ENCODE measurements around the gene CXCR6.

CXCR6 gene

GRCh38 chr3:45976191-45977091, 33.2 kb downstream of the CXCR6 start:
- ChIA-PET CTCF (interaction anchor here (0.6 to 1.4 kb wide), 4 partner anchors 37 to 1760 kb away, joined by 3 to 8 read pairs (median 3); no protein-coding TSS in a partner anchor), POLR2A (no interaction called here)
- TF ChIP-seq PRDM2 (tag by site-specific recombination; IDR thresholded peaks at IDR 0.05; ENCODE audit: borderline replicate concordance): no peak
- TF ChIP-seq ZNF350 (tag by site-specific recombination; IDR thresholded peaks at IDR 0.05): no peak
- TF ChIP-seq ZNF394 (tag by site-specific recombination; IDR thresholded peaks at IDR 0.05; ENCODE audit: borderline replicate concordance): no peak
- no peak for TF ChIP-seq SP2 (tag by site-specific recombination; IDR thresholded peaks at IDR 0.05)
- TF ChIP-seq TCF7L2 (IDR thresholded peaks at IDR 0.05; ENCODE audit: borderline replicate concordance, low read depth, low read length): no peak
- TF ChIP-seq ZSCAN4 (tag by site-specific recombination; IDR thresholded peaks at IDR 0.05): no peak
- TF ChIP-seq ZNF600 (tag by site-specific recombination; IDR thresholded peaks at IDR 0.05): no peak
- no peak for TF ChIP-seq ZNF423 (tag by site-specific recombination; IDR thresholded peaks at IDR 0.05)
- TF ChIP-seq ZNF560 (tag by site-specific recombination; IDR thresholded peaks at IDR 0.05; ENCODE audit: borderline replicate concordance): no peak
- no peak for TF ChIP-seq ZNF433 (tag by site-specific recombination; IDR thresholded peaks at IDR 0.05; ENCODE audit: low read depth)
- TF ChIP-seq WT1 (tag by site-specific recombination; IDR thresholded peaks at IDR 0.05): no peak
- no peak for TF ChIP-seq ZNF274 (IDR thresholded peaks at IDR 0.05; ENCODE audit: low read length)
- TF ChIP-seq ZNF274 (tag by site-specific recombination; IDR thresholded peaks at IDR 0.05; ENCODE audit: borderline replicate concordance): no peak
- no peak for TF ChIP-seq PRDM1 (tag by site-specific recombination; IDR thresholded peaks at IDR 0.05)
- TF ChIP-seq HOXA7 (CRISPR knock-in tag; IDR thresholded peaks at IDR 0.05; ENCODE audit: borderline replicate concordance): no peak
- no peak for TF ChIP-seq ZBTB21 (tag by site-specific recombination; IDR thresholded peaks at IDR 0.05)
- Histone ChIP-seq H3K9me3 (ENCODE audit: control insufficient read depth, insufficient read depth, low read depth, low read length) (no peaks in the 10 kb centered on the region), H3K36me3 (ENCODE audit: control insufficient read depth in 2 of 2, insufficient read depth in 1 of 2, low read length in 2 of 2) (peaks cover 10 to 80% of the 10 kb centered on the region in 2 experiments), H3K4me3 (ENCODE audit: low read depth, low read length) (no peak overlapping the region), H3K4me1 (ENCODE audit: control insufficient read depth, insufficient read depth, low read length) (no peaks in the 10 kb centered on the region), H3K27ac (ENCODE audit: extremely low read depth, low read depth, low read length) (no peak overlapping the region)

- CTCF ChIA-PET: interaction anchor here (0.5 to 1.2 kb wide), 3 partner anchors 30 to 1689 kb away, joined by 3 to 8 read pairs (median 3); no protein-coding TSS in a partner anchor
- no peak for TF ChIP-seq ZNF169 (tag by site-specific recombination; IDR thresholded peaks at IDR 0.05)
- TF ChIP-seq ZNF488 (tag by site-specific recombination; IDR thresholded peaks at IDR 0.05): no peak
- no peak for TF ChIP-seq YY1 (tag by site-specific recombination; IDR thresholded peaks at IDR 0.05)
- no peak for TF ChIP-seq SP7 (tag by site-specific recombination; IDR thresholded peaks at IDR 0.05)
- TF ChIP-seq ZNF48 (tag by site-specific recombination; IDR thresholded peaks at IDR 0.05): no peak
- TF ChIP-seq ZBTB21 (tag by site-specific recombination; IDR thresholded peaks at IDR 0.05): no peak
- no peak for TF ChIP-seq ZNF501 (tag by site-specific recombination; IDR thresholded peaks at IDR 0.05)
Measured at GRCh38 chr3:45978006-45978761, 34.9 kb downstream of the CXCR6 start.

More at GRCh38 chr3:45978006-45978761, 34.9 kb downstream of the CXCR6 start:
- Histone ChIP-seq H3K4me1 (ENCODE audit: control insufficient read depth, insufficient read depth, low read length) (no peaks in the 10 kb centered on the region), H3K4me3 (ENCODE audit: low read depth, low read length) (no peak overlapping the region), H3K27ac (ENCODE audit: extremely low read depth, low read depth, low read length) (no peak overlapping the region), H3K9me3 (ENCODE audit: control insufficient read depth, insufficient read depth, low read depth, low read length) (no peaks in the 10 kb centered on the region), H3K36me3 (ENCODE audit: control insufficient read depth in 2 of 2, insufficient read depth in 1 of 2, low read length in 2 of 2) (peaks cover 5 to 86% of the 10 kb centered on the region in 2 experiments; a peak in 1 of 3 replicates)
- POLR2A ChIA-PET: no interaction called here
